Measurements from ENCODE around the gene MUTYH.

GRCh38 chr1:45373573-45373972 lies 33.3 kb upstream of the MUTYH start:
- no peak for TF ChIP-seq RAD21 (conservative IDR thresholded peaks at IDR 0.05 in 1 of 2, IDR thresholded peaks at IDR 0.05 in 1 of 2)
- TF ChIP-seq CTCF (IDR thresholded peaks at IDR 0.05), result no peak
- no peak for TF ChIP-seq ZSCAN20 (CRISPR knock-in tag; IDR thresholded peaks at IDR 0.05)
- no peak for TF ChIP-seq FOXS1 (CRISPR knock-in tag; IDR thresholded peaks at IDR 0.05)
- no peak for TF ChIP-seq MAX (IDR thresholded peaks at IDR 0.05)
- no peak for TF ChIP-seq ZFP36 (IDR thresholded peaks at IDR 0.05; ENCODE audit: borderline replicate concordance, partially characterized antibody)
- no peak for TF ChIP-seq JUN (IDR thresholded peaks at IDR 0.05)
- TF ChIP-seq EP300 (IDR thresholded peaks at IDR 0.05), result no peak
- no peak for TF ChIP-seq BCL3 (IDR thresholded peaks at IDR 0.05)

All from A549 (cell line).